Measurements from ENCODE around the gene FBXW2.

GRCh38 chr9:120755810-120756434, 37.3 kb downstream of the FBXW2 start:
- TF ChIP-seq CTCF (IDR thresholded peaks at IDR 0.05) = peak; percentile 80 to 91 (median 89)
- TF ChIP-seq POLR2A (IDR thresholded peaks at IDR 0.05) = no peak
